SK-N-SH (cell line): ENCODE data around the gene PTGR3.

ENCODE experiments used
- POLR2AphosphoS5 ChIP-seq: IDR thresholded peaks from 2 replicates; pipeline ENCODE4 v1.6.1; 2012; ENCODE audit warnings: low read depth, low read length
- SIN3A ChIP-seq: IDR thresholded peaks from 2 replicates; pipeline ENCODE4 v1.6.1; 2012; ENCODE audit warnings: low read depth, mild to moderate bottlenecking, low read length, moderate library complexity, borderline replicate concordance
- ZBTB33 ChIP-seq: IDR thresholded peaks from 2 replicates; pipeline ENCODE4 v1.4.0; 2012; ENCODE audit warnings: low read depth, borderline replicate concordance

GRCh38 chr18:75238100-75238499, 29.2 kb upstream of the PTGR3 start:
- TF ChIP-seq SIN3A (no peak), ZBTB33 (no peak), POLR2AphosphoS5 (no peak)
